PC-3 (cell line): Measurements from ENCODE around the gene RGS3. TPM values are rescaled to one million over a fixed set of nuclear protein-coding genes. Genes with fewer than 3 reads are reported as not detected.

Source experiments
- ATAC-seq: fragments of 200-7000 bp; cut with Tn5 transposase; 2 replicates; pipeline ENCODE4 v1.9.1; 2020; ENCODE audit warnings: mild to moderate bottlenecking, moderate library complexity
- BruUV-seq: library from RNA; stranded (reverse); fragments of 400-500 nt; replicated peaks from 2 replicates; lab custom pipeline; 2021; lab: Mats Ljungman, UMichigan
- CTCF ChIA-PET: fragments of 300-600 bp; sonication (Branson Sonifier 250); formaldehyde crosslinking; loops from one replicate; lab custom pipeline; 2022; ENCODE audit warnings: antibody characterized with exemption; lab: Charles Lee
- POLR2A ChIA-PET: fragments of 300-600 bp; sonication (Branson Sonifier 250); formaldehyde crosslinking; loops from one replicate; lab custom pipeline; 2022; ENCODE audit warnings: antibody characterized with exemption; ENCODE audit not compliant: unreplicated experiment; lab: Charles Lee
- DNase-seq: peaks from one replicate; pipeline ENCODE4 v3.0.0-alpha.2; 2015
- H2AFZ ChIP-seq: fragments of 300-600 bp; sonication (generic); 2 replicates; pipeline ENCODE4 v1.6.0; 2016; ENCODE audit warnings: antibody characterized with exemption, low read length
- H3F3A ChIP-seq: fragments of 300-600 bp; sonication (generic); one replicate; pipeline ENCODE4 v1.6.0; 2017; ENCODE audit warnings: antibody characterized with exemption, low read length, control low read depth, mild to moderate bottlenecking; ENCODE audit not compliant: unreplicated experiment
- H3K27ac ChIP-seq: fragments of 300-600 bp; sonication (generic); 2 replicates; pipeline ENCODE4 v1.5.1; 2016; ENCODE audit warnings: mild to moderate bottlenecking, low read length
- H3K27me3 ChIP-seq: fragments of 300-600 bp; sonication (generic); 2 replicates; pipeline ENCODE4 v1.6.1; 2016; ENCODE audit warnings: low read length, mixed read lengths
- H3K36me3 ChIP-seq: fragments of 300-600 bp; sonication (generic); 2 replicates; pipeline ENCODE4 v1.6.1; 2016; ENCODE audit warnings: low read depth, mixed run types, low read length, mixed read lengths
- H3K4me1 ChIP-seq: fragments of 300-600 bp; sonication (generic); 2 replicates; pipeline ENCODE4 v1.5.1; 2016; ENCODE audit warnings: low read length; ENCODE audit not compliant: insufficient read depth
- H3K4me2 ChIP-seq: fragments of 300-600 bp; sonication (generic); 2 replicates; pipeline ENCODE4 v1.6.0; 2016; ENCODE audit warnings: low read length
- H3K4me3 ChIP-seq: fragments of 300-600 bp; sonication (generic); 2 replicates; pipeline ENCODE4 v1.5.1; 2016; ENCODE audit warnings: mild to moderate bottlenecking, low read length, mixed read lengths
- H3K79me2 ChIP-seq: fragments of 300-600 bp; sonication (generic); 2 replicates; pipeline ENCODE4 v1.6.1; 2017; ENCODE audit warnings: low read length, mixed read lengths
- H3K9ac ChIP-seq: fragments of 300-600 bp; sonication (generic); 2 replicates; pipeline ENCODE4 v1.6.0; 2016; ENCODE audit warnings: mild to moderate bottlenecking, low read length
- H3K9me2 ChIP-seq: fragments of 300-600 bp; sonication (generic); replicated peaks from 2 replicates; pipeline ENCODE4 v1.6.1; 2016; ENCODE audit warnings: mixed run types, low read length, mixed read lengths
- H3K9me3 ChIP-seq: fragments of 300-600 bp; sonication (generic); 2 replicates; pipeline ENCODE4 v1.6.1; 2016; ENCODE audit warnings: low read length, mixed read lengths
- H4K20me1 ChIP-seq: fragments of 300-600 bp; sonication (generic); 2 replicates; pipeline ENCODE4 v1.6.1; 2016; ENCODE audit warnings: low read length, mixed read lengths
- CTCF ChIP-seq: fragments of 300-600 bp; sonication (generic); conservative IDR thresholded peaks from 2 replicates; pipeline ENCODE4 v1.5.1; 2017; ENCODE audit warnings: antibody characterized with exemption, low read depth, mild to moderate bottlenecking, low read length
- EZH2 ChIP-seq: fragments of 300-600 bp; sonication (generic); IDR thresholded peaks from one replicate; pipeline ENCODE4 v1.6.1; 2017; ENCODE audit warnings: antibody characterized with exemption, mild to moderate bottlenecking, low read length; ENCODE audit not compliant: unreplicated experiment
- EZH2phosphoT487 ChIP-seq: fragments of 300-600 bp; sonication (generic); IDR thresholded peaks from 2 replicates; pipeline ENCODE4 v1.6.1; 2018; ENCODE audit warnings: mild to moderate bottlenecking, antibody characterized with exemption, low read length, borderline replicate concordance
- intact Hi-C: fragments of 100-400 bp; cut with micrococcal nuclease; formaldehyde crosslinking; loops from 2 replicates; pipeline ENCODE4 v1.9.0; 2023
- total RNA-seq: library from RNA; depleted of rRNA; stranded (reverse); fragments of >200 nt; gene quantifications from 2 replicates; pipeline ENCODE4 v1.2.3, GENCODE V29; 2014

RGS3 gene
- total RNA-seq, 1 experiment from 2014 or later = 26.3 TPM

- Histone ChIP-seq H2AFZ (no peak overlapping the region), H3K36me3 (0 out of 2 replicates have a peak, but pooled peaks cover 1% of the 10 kb centered on the region), H3K27me3 (no peaks in the 10 kb centered on the region), H3K4me1 (no peaks in the 10 kb centered on the region), H3F3A (no peaks in the 10 kb centered on the region), H3K79me2 (peaks cover 76% of the 10 kb centered on the region), H3K9me3 (no peaks in the 10 kb centered on the region), H3K4me2 (no peak overlapping the region), H4K20me1 (no peaks in the 10 kb centered on the region), H3K9me2 (no peaks in the 10 kb centered on the region), H3K4me3 (no peak overlapping the region), H3K27ac (no peak overlapping the region), H3K9ac (no peak overlapping the region)
- DNase-seq (no peak), ATAC-seq (no peak)
- POLR2A ChIA-PET = no interaction called here
- CTCF ChIA-PET = no interaction called here
- BruUV-seq = no TSS peak
- TF ChIP-seq EZH2 (no peak), EZH2phosphoT487 (no peak), CTCF (no peak)
- intact Hi-C loops = no loop called here
Measured at GRCh38 chr9:113472199-113472598, 8.7 kb downstream of the RGS3 start.

- H3K36me3 ChIP-seq = no peaks in the 10 kb centered on the region
- no peaks in the 10 kb centered on the region for H4K20me1 ChIP-seq
- H3K79me2 ChIP-seq = peaks cover 57% of the 10 kb centered on the region
- CTCF ChIA-PET = no interaction called here
- BruUV-seq = no TSS peak
- H3K9me2 ChIP-seq = no peaks in the 10 kb centered on the region
- no peak overlapping the region for H3K9ac ChIP-seq
- DNase-seq (no peak), ATAC-seq (no peak)
- H3K9me3 ChIP-seq = no peaks in the 10 kb centered on the region
- H3K4me1 ChIP-seq = no peaks in the 10 kb centered on the region
- TF ChIP-seq EZH2phosphoT487 (no peak), CTCF (no peak), EZH2 (no peak)
- H3F3A ChIP-seq = no peaks in the 10 kb centered on the region
- intact Hi-C loops = no loop called here
- no peaks in the 10 kb centered on the region for H3K27me3 ChIP-seq
- H3K4me3 ChIP-seq = no peak overlapping the region
- H3K4me2 ChIP-seq = no peak overlapping the region
- no peak overlapping the region for H3K27ac ChIP-seq
- no peak overlapping the region for H2AFZ ChIP-seq
- POLR2A ChIA-PET = no interaction called here
Measured at GRCh38 chr9:113474360-113475028, 11.0 kb downstream of the RGS3 start.

GRCh38 chr9:113475031-113475430 lies 11.5 kb downstream of the RGS3 start:
- H3K79me2 ChIP-seq = peaks cover 55% of the 10 kb centered on the region
- BruUV-seq = no TSS peak

More at GRCh38 chr9:113475031-113475430, 11.5 kb downstream of the RGS3 start:
- H3K4me2 ChIP-seq = no peak overlapping the region
- no peaks in the 10 kb centered on the region for H4K20me1 ChIP-seq
- no peak overlapping the region for H2AFZ ChIP-seq
- no peak overlapping the region for H3K9ac ChIP-seq
- no peaks in the 10 kb centered on the region for H3F3A ChIP-seq
- intact Hi-C loops = no loop called here
- no peak for TF ChIP-seq CTCF
- TF ChIP-seq EZH2 = no peak
- no peak for TF ChIP-seq EZH2phosphoT487
- no peaks in the 10 kb centered on the region for H3K27me3 ChIP-seq
- H3K36me3 ChIP-seq = no peaks in the 10 kb centered on the region
- DNase-seq = no peak
- no peak for ATAC-seq
- ChIA-PET POLR2A (no interaction called here), CTCF (no interaction called here)
- no peak overlapping the region for H3K4me3 ChIP-seq
- no peaks in the 10 kb centered on the region for H3K9me3 ChIP-seq
- no peaks in the 10 kb centered on the region for H3K4me1 ChIP-seq
- no peak overlapping the region for H3K27ac ChIP-seq
- no peaks in the 10 kb centered on the region for H3K9me2 ChIP-seq
